Lower leg skin (tissue), 3 donors: ENCODE results near the gene BANF2.
"Not testable (repeated sequence)": the region's sequence is repeated elsewhere in the genome, so short reads cannot be mapped to it uniquely, and the experiment has no call there.

ENCODE experiments used
- POLR2A ChIP-seq, 2 donors: fragments of 450-650 bp; IDR thresholded peaks; one replicate each; pipeline ENCODE4 v1.6.1; 2016 to 2017; ENCODE audit warnings: antibody characterized with exemption in 2 of 2, mild to moderate bottlenecking in 1 of 2, moderate library complexity in 1 of 2
- TF ChIP-seq, protein P1 (sequence below), 3 donors: fragments of 450-650 bp; IDR thresholded peaks; one replicate each; pipeline ENCODE4 v1.5.1; 2016; ENCODE audit warnings: antibody characterized with exemption in 3 of 3, mild to moderate bottlenecking in 3 of 3, moderate library complexity in 2 of 3

DNA sequence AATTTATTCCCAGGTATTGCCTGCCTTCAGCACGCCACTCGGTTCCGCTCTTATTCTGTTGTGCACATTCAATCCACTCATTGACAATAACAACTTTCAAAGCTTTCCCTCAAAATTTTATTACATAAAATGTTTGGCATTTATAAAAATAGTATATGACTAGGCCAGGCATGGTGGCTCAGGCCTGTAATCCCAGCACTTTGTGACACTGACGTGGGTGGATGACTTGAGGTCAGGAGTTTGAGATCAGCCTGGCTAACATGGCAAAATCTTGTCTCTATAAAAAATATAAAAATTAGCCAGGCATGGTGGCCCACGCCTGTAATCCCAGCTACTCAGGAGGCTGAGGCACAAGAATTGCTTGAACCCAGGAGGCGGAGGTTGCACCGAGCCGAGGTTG is 70.0 kb downstream of the BANF2 start:
- TF ChIP-seq, protein P1, sequence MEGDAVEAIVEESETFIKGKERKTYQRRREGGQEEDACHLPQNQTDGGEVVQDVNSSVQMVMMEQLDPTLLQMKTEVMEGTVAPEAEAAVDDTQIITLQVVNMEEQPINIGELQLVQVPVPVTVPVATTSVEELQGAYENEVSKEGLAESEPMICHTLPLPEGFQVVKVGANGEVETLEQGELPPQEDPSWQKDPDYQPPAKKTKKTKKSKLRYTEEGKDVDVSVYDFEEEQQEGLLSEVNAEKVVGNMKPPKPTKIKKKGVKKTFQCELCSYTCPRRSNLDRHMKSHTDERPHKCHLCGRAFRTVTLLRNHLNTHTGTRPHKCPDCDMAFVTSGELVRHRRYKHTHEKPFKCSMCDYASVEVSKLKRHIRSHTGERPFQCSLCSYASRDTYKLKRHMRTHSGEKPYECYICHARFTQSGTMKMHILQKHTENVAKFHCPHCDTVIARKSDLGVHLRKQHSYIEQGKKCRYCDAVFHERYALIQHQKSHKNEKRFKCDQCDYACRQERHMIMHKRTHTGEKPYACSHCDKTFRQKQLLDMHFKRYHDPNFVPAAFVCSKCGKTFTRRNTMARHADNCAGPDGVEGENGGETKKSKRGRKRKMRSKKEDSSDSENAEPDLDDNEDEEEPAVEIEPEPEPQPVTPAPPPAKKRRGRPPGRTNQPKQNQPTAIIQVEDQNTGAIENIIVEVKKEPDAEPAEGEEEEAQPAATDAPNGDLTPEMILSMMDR (IDR thresholded peaks at IDR 0.05): not testable (repeated sequence)
- not testable (repeated sequence) for TF ChIP-seq POLR2A (IDR thresholded peaks at IDR 0.05)
